ENCODE data around the gene CDKL5. TPM values are rescaled to one million over a fixed set of nuclear protein-coding genes. Genes with fewer than 3 reads are reported as not detected.

Gene CDKL5
- total RNA-seq, 1 experiment from 2014 or later, result 1.2 TPM

DNA sequence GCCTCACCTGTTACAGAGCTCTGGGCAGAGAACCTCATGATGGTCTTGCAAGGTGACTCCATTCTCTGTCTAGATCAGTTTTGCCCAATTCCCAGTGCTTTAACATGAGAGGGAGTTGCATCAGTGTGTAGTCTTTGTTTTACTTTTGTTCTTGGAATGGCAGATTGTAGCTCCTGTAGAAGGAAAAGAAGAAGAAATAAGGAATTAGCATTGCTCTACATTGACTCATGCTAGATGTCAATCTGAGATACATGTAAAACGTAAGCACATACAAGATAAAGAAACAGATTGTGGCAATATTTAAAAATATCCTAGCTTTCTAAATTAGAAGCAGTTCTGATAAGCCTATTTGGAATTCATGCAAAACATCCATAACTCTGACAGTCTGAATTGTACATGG lies 266.0 kb downstream of the CDKL5 start:
- POLR2A ChIA-PET, result no interaction called here
- no TSS peak for BruUV-seq (replicated peaks)
- no peaks in the 10 kb centered on the region for H3K36me3 ChIP-seq (ENCODE audit: control insufficient read depth, insufficient read depth, low read length)
- DNase-seq (ENCODE audit: low read depth, low spot score), result no peak
- no peaks in the 10 kb centered on the region for H3K4me1 ChIP-seq (ENCODE audit: control insufficient read depth, insufficient read depth, low read length)
- in situ Hi-C loops (cut with HindIII; ENCODE audit: low pct_unique_long_range_greater_than_20kb, low sequenced_read_pairs) (no loop called here), intact Hi-C loops (cut with micrococcal nuclease; ENCODE audit: unreplicated experiment) (no loop called here)
- H3K4me3 ChIP-seq (ENCODE audit: low read depth in 2 of 2, low read length in 2 of 2), result no peak overlapping the region
- TF ChIP-seq POLR2AphosphoS5 (IDR thresholded peaks at IDR 0.05; ENCODE audit: low read depth, low read length) (no peak), TCF7L2 (IDR thresholded peaks at IDR 0.05; ENCODE audit: low read depth, low read length) (no peak), SIN3A (IDR thresholded peaks at IDR 0.05; ENCODE audit: borderline replicate concordance, insufficient read depth, low read depth, low read length) (no peak)
- TF ChIP-seq, protein P1, sequence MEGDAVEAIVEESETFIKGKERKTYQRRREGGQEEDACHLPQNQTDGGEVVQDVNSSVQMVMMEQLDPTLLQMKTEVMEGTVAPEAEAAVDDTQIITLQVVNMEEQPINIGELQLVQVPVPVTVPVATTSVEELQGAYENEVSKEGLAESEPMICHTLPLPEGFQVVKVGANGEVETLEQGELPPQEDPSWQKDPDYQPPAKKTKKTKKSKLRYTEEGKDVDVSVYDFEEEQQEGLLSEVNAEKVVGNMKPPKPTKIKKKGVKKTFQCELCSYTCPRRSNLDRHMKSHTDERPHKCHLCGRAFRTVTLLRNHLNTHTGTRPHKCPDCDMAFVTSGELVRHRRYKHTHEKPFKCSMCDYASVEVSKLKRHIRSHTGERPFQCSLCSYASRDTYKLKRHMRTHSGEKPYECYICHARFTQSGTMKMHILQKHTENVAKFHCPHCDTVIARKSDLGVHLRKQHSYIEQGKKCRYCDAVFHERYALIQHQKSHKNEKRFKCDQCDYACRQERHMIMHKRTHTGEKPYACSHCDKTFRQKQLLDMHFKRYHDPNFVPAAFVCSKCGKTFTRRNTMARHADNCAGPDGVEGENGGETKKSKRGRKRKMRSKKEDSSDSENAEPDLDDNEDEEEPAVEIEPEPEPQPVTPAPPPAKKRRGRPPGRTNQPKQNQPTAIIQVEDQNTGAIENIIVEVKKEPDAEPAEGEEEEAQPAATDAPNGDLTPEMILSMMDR (IDR thresholded peaks at IDR 0.05), result no peak
- TF ChIP-seq, protein P2, sequence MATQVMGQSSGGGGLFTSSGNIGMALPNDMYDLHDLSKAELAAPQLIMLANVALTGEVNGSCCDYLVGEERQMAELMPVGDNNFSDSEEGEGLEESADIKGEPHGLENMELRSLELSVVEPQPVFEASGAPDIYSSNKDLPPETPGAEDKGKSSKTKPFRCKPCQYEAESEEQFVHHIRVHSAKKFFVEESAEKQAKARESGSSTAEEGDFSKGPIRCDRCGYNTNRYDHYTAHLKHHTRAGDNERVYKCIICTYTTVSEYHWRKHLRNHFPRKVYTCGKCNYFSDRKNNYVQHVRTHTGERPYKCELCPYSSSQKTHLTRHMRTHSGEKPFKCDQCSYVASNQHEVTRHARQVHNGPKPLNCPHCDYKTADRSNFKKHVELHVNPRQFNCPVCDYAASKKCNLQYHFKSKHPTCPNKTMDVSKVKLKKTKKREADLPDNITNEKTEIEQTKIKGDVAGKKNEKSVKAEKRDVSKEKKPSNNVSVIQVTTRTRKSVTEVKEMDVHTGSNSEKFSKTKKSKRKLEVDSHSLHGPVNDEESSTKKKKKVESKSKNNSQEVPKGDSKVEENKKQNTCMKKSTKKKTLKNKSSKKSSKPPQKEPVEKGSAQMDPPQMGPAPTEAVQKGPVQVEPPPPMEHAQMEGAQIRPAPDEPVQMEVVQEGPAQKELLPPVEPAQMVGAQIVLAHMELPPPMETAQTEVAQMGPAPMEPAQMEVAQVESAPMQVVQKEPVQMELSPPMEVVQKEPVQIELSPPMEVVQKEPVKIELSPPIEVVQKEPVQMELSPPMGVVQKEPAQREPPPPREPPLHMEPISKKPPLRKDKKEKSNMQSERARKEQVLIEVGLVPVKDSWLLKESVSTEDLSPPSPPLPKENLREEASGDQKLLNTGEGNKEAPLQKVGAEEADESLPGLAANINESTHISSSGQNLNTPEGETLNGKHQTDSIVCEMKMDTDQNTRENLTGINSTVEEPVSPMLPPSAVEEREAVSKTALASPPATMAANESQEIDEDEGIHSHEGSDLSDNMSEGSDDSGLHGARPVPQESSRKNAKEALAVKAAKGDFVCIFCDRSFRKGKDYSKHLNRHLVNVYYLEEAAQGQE (IDR thresholded peaks at IDR 0.05; ENCODE audit: insufficient read depth in 1 of 2, low read depth in 2 of 2, low read length in 1 of 2), result no peak
- H3K27ac ChIP-seq (ENCODE audit: low read length), result no peak overlapping the region
- ATAC-seq, result no peak
- no peaks in the 10 kb centered on the region for H3K9me3 ChIP-seq (ENCODE audit: control insufficient read depth, insufficient read depth, low read depth, low read length)
- no peaks in the 10 kb centered on the region for H3K27me3 ChIP-seq (ENCODE audit: control insufficient read depth, insufficient read depth, low read length)
- CTCF ChIA-PET, result no interaction called here

DNA sequence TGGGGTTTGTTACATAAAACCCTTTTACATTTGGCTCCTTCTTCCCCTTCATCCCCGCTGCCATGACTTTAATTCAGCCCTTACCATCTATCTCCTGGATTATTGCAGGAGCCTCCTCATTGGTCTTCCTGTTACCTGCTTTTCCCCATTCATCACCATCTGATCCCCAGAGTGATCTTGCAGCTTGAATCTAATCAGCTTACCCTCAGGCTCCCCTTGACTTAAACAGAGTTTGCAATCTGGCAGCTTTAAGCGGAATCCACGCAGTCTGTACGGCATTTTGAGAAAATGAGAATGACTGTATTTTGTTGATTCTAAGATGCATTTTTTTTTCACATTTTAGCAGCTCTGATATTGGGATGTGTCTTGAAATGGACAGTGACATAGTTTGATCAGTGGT lies 267.1 kb downstream of the CDKL5 start:
- ChIA-PET POLR2A (no interaction called here), CTCF (no interaction called here)
- intact Hi-C loops (cut with micrococcal nuclease; ENCODE audit: unreplicated experiment), result no loop called here
- TF ChIP-seq, protein P1 (IDR thresholded peaks at IDR 0.05), result no peak
- TF ChIP-seq, protein P2 (IDR thresholded peaks at IDR 0.05; ENCODE audit: insufficient read depth in 1 of 2, low read depth in 2 of 2, low read length in 1 of 2), result no peak
- no peak for TF ChIP-seq SIN3A (IDR thresholded peaks at IDR 0.05; ENCODE audit: borderline replicate concordance, insufficient read depth, low read depth, low read length)
- TF ChIP-seq POLR2AphosphoS5 (IDR thresholded peaks at IDR 0.05; ENCODE audit: low read depth, low read length), result no peak
- no peak for TF ChIP-seq TCF7L2 (IDR thresholded peaks at IDR 0.05; ENCODE audit: low read depth, low read length)
- H3K27me3 ChIP-seq (ENCODE audit: control insufficient read depth, insufficient read depth, low read length), result no peaks in the 10 kb centered on the region
- ATAC-seq (no peak), DNase-seq (ENCODE audit: low read depth, low spot score) (no peak)
- no peak overlapping the region for H3K4me3 ChIP-seq (ENCODE audit: low read depth in 2 of 2, low read length in 2 of 2)
- no TSS peak for BruUV-seq (replicated peaks)
- H3K36me3 ChIP-seq (ENCODE audit: control insufficient read depth, insufficient read depth, low read length), result no peaks in the 10 kb centered on the region
- in situ Hi-C loops (cut with HindIII; ENCODE audit: low pct_unique_long_range_greater_than_20kb, low sequenced_read_pairs), result no loop called here
- no peaks in the 10 kb centered on the region for H3K4me1 ChIP-seq (ENCODE audit: control insufficient read depth, insufficient read depth, low read length)
- no peak overlapping the region for H3K27ac ChIP-seq (ENCODE audit: low read length)
- no peaks in the 10 kb centered on the region for H3K9me3 ChIP-seq (ENCODE audit: control insufficient read depth, insufficient read depth, low read depth, low read length)

All from Panc1 (cell line).